Activated CD8-positive, alpha-beta T cell treated with anti-CD3 and anti-CD28 coated beads for 36 hours (primary cell): ENCODE results near the gene IQGAP1. TPM values are rescaled to one million over a fixed set of nuclear protein-coding genes. Genes with fewer than 3 reads are reported as not detected.
A peak's percentile ranks its signal among the peaks of the same experiment; 100 is the strongest.

Experiments used
- ATAC-seq: fragments of 200-7000 bp; cut with Tn5 transposase; one replicate; pipeline ENCODE4 v1.10.0; 2021; ENCODE audit warnings: mild to moderate bottlenecking, moderate library complexity
- CTCF ChIA-PET: fragments of 350-600 bp; sonication (Branson Sonifier 250); formaldehyde crosslinking; loops from one replicate; lab custom pipeline; 2021; ENCODE audit warnings: antibody characterized with exemption; lab: Charles Lee
- POLR2A ChIA-PET: fragments of 350-600 bp; sonication (Branson Sonifier 250); formaldehyde crosslinking; loops from one replicate; lab custom pipeline; 2021; ENCODE audit warnings: antibody characterized with exemption; lab: Charles Lee
- DNase-seq: peaks from one replicate; pipeline ENCODE4 v3.0.0-alpha.2; 2020
- H3K27ac Mint-ChIP-seq: one replicate; pipeline ENCODE4 v1.8.0; 2021; ENCODE audit warnings: mild to moderate bottlenecking, mixed read lengths
- H3K27me3 Mint-ChIP-seq: one replicate; pipeline ENCODE4 v1.8.0; 2021; ENCODE audit warnings: mixed read lengths
- H3K36me3 Mint-ChIP-seq: one replicate; pipeline ENCODE4 v1.8.0; 2021; ENCODE audit warnings: low read depth, mixed read lengths
- H3K4me1 Mint-ChIP-seq: one replicate; pipeline ENCODE4 v1.8.0; 2021; ENCODE audit warnings: low read depth, mixed read lengths
- H3K4me3 Mint-ChIP-seq: one replicate; pipeline ENCODE4 v1.8.0; 2021; ENCODE audit warnings: mild to moderate bottlenecking, moderate library complexity, mixed read lengths
- H3K9me3 Mint-ChIP-seq: one replicate; pipeline ENCODE4 v1.8.0; 2021; ENCODE audit warnings: mixed read lengths
- CTCF ChIP-seq: fragments of 200-600 bp; IDR thresholded peaks from one replicate; pipeline ENCODE4 v1.8.0; 2022; ENCODE audit warnings: antibody characterized with exemption, mild to moderate bottlenecking
- intact Hi-C: fragments of 100-400 bp; cut with micrococcal nuclease; formaldehyde crosslinking; loops from one replicate; pipeline ENCODE4 v1.10.0; 2022
- total RNA-seq, 2 experiments: library from RNA; stranded (reverse); gene quantifications; one replicate each; pipeline ENCODE4 v1.2.3, GENCODE V29; 2021

Gene IQGAP1
- total RNA-seq, 2 experiments from 2014 or later: 148 to 155 TPM

- H3K27me3 Mint-ChIP-seq: no peaks in the 10 kb centered on the region
- H3K4me1 Mint-ChIP-seq: peaks cover 13% of the 10 kb centered on the region
- ChIA-PET POLR2A (no interaction called here), CTCF (interaction anchor here (1.5 to 2.1 kb wide), 3 partner anchors 19 to 140 kb away, joined by 3 to 13 read pairs (median 6); no protein-coding TSS in a partner anchor)
- intact Hi-C loops: no loop called here
- no peak overlapping the region for H3K4me3 Mint-ChIP-seq
- TF ChIP-seq CTCF: no peak
- no peaks in the 10 kb centered on the region for H3K9me3 Mint-ChIP-seq
- H3K27ac Mint-ChIP-seq: no peak overlapping the region
- DNase-seq (no peak), ATAC-seq (no peak)
- peaks cover 48% of the 10 kb centered on the region for H3K36me3 Mint-ChIP-seq
Measured at GRCh38 chr15:90459368-90459767, 71.3 kb downstream of the IQGAP1 start.

GRCh38 chr15:90460142-90460824, 72.2 kb downstream of the IQGAP1 start:
- Mint-ChIP-seq H3K27ac (no peak overlapping the region), H3K4me3 (no peak overlapping the region), H3K4me1 (peaks cover 17% of the 10 kb centered on the region), H3K36me3 (peaks cover 41% of the 10 kb centered on the region), H3K27me3 (no peaks in the 10 kb centered on the region), H3K9me3 (no peaks in the 10 kb centered on the region)
- TF ChIP-seq CTCF: no peak
- ChIA-PET CTCF (interaction anchor here (1.0 to 2.1 kb wide), 4 partner anchors 12 to 141 kb away, joined by 3 to 13 read pairs (median 4); no protein-coding TSS in a partner anchor), POLR2A (interaction anchor here (0.6 to 1.3 kb wide), 3 partner anchors 11 to 41 kb away, joined by 3 to 5 read pairs (median 4); no protein-coding TSS in a partner anchor)
- ATAC-seq (no peak), DNase-seq (no peak)
- intact Hi-C loops: no loop called here

GRCh38 chr15:90463381-90463780, 75.3 kb downstream of the IQGAP1 start:
- no peak for TF ChIP-seq CTCF
- no peaks in the 10 kb centered on the region for H3K9me3 Mint-ChIP-seq
- H3K4me1 Mint-ChIP-seq: peaks cover 17% of the 10 kb centered on the region
- ChIA-PET POLR2A (no interaction called here), CTCF (interaction anchor here (0.5 to 8.6 kb wide), 5 partner anchors 19 to 423 kb away, joined by 3 to 58 read pairs (median 3); no protein-coding TSS in a partner anchor)
- no peaks in the 10 kb centered on the region for H3K27me3 Mint-ChIP-seq
- H3K4me3 Mint-ChIP-seq: no peak overlapping the region
- intact Hi-C loops: no loop called here
- ATAC-seq (no peak), DNase-seq (no peak)
- H3K27ac Mint-ChIP-seq: no peak overlapping the region
- peaks cover 33% of the 10 kb centered on the region for H3K36me3 Mint-ChIP-seq

- DNase-seq: no peak
- ChIA-PET CTCF (interaction anchor here (1.5 to 8.6 kb wide), 4 partner anchors 17 to 164 kb away, joined by 3 to 58 read pairs (median 14); no protein-coding TSS in a partner anchor), POLR2A (no interaction called here)
- TF ChIP-seq CTCF: no peak
- Mint-ChIP-seq H3K27ac (no peak overlapping the region), H3K27me3 (no peaks in the 10 kb centered on the region), H3K4me1 (peaks cover 30% of the 10 kb centered on the region), H3K9me3 (no peaks in the 10 kb centered on the region), H3K36me3 (peaks cover 28% of the 10 kb centered on the region), H3K4me3 (no peak overlapping the region)
- peak; percentile 27 for ATAC-seq
- intact Hi-C loops: no loop called here
Measured at GRCh38 chr15:90465140-90465929, 77.3 kb downstream of the IQGAP1 start.
